NCI-H2227 treated with DMSO at 0.1 percent for 48 hours (cell line): ENCODE measurements around the gene LIX1.

Experiments
- DNase-seq: peaks from one replicate; lab custom pipeline; 2025; lab: John Stamatoyannopoulos, UW

Gene LIX1

GRCh38 chr5:97074859-97075489, 67.4 kb downstream of the LIX1 start:
- DNase-seq: no peak

GRCh38 chr5:97073420-97073819, 69.0 kb downstream of the LIX1 start:
- no peak for DNase-seq

DNA sequence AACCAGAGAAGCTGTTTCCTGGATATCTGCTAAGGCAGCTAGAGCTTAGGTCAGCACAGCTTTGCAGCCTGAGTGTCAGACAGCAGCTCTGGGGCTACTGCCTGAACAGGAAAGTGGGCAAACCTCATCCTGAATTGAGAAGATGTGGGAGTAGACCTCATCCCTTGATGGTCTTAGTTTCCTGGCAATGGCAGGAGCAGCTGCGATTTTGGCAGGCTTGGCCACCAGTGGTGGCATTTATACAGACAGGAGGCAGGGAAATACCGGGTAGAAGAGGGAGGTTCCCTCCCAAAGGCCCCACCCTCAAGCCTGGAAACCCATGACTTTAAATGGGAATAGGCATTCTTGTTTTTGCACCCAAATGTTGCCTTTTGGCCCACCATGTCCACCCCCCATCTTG, 69.7 kb downstream of the LIX1 start:
- DNase-seq: no peak

GRCh38 chr5:97071993-97072392, 70.4 kb downstream of the LIX1 start:
- DNase-seq: no peak

DNA sequence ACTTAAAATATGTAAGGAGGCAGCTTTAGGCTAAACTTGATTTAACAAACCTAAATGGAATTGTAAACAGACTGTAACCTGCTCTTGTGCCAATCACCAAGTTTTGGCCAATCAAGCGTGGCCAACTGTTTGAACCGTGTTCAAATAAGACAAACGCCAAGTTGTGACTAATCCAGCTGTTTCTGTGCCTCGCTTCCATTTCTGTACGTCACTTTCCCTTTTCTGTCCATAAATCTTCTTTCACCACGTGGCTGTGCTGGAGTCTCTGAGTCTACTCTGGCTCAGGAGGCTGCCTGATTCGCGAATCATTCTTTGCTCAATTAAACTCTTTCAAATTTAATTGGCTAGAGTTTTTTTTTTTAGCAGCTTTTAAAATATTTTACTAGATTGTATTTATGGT, 71.3 kb downstream of the LIX1 start:
- no peak for DNase-seq

GRCh38 chr5:97070234-97070633, 72.2 kb downstream of the LIX1 start:
- no peak for DNase-seq

DNA sequence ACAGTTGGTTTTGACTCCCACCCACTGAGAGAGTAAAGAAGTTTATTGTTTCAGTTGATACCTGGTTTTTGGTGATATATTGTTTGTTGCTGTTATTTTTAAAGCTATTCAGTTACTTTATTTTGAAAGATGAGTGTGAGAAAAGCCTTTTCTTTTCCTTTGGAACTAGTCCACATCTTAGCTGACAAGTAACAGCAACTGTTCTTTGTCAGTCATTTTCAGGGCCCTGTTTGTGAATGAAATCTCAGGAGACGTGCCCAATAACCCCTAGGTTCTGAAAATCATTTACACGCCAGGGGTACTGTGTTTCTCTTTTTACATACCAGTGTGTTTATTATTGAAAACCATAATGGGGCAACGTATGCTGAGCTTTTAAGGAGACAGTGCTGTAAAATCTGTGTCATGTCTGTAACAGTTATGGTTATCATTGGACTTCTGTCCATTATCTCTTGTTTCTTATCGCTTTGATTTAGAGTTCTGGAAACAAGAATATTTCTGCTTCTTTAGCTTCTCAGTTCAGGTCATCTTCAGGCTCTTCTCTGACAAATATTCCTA, 75.0 kb downstream of the LIX1 start:
- DNase-seq: no peak

DNA sequence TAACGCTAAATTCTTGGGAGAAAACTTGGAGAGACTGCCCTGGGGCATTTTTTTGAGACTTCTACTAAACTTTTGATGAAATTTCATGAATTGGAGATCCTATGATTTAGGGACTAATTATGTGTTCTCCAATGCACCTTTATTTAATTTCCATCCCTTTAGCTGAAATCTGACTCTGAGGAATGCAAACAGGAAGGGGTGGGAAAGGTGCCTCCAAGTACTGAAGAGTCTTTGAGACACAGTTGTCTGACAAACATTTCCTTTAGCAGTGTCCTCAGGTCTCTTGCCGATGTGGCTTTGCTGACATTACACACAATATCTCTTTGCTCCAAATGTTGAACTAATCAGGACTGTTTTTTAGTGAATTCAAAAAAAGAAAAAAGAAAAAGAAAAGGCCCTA, 76.9 kb downstream of the LIX1 start:
- no peak for DNase-seq

GRCh38 chr5:97063251-97063650, 79.2 kb downstream of the LIX1 start:
- no peak for DNase-seq

- DNase-seq: no peak
These were observed 80.4 kb downstream of the LIX1 start for GRCh38 chr5:97062046-97062445.

- DNase-seq: no peak
These were observed 86.1 kb downstream of the LIX1 start for GRCh38 chr5:97056263-97056662.

- no peak for DNase-seq
These were observed 93.2 kb downstream of the LIX1 start for GRCh38 chr5:97049175-97049574.

- DNase-seq: no peak
These were observed 95.3 kb downstream of the LIX1 start for GRCh38 chr5:97047076-97047475.

- DNase-seq: no peak
These were observed 96.0 kb downstream of the LIX1 start for GRCh38 chr5:97046270-97046982.

DNA sequence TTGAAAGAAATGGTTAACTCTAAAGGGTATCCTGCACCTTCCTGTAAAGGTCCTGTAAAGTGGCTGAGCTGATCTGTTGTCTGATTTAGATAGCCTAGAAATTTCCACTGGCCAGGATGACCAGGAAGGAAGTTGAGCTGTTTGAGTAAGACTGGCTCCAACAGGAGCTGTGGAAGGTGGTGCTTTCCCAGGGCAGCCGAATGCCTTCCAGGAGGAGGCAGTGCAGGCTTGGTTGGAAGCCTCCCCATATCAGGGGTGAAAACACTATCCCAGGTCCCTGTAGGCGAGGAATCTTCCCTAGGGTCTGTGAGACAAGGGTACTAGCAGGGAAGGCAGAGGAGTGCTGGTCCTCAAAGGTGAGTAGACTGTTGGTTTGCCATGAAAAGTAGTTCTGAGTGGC, 98.4 kb downstream of the LIX1 start:
- no peak for DNase-seq

DNA sequence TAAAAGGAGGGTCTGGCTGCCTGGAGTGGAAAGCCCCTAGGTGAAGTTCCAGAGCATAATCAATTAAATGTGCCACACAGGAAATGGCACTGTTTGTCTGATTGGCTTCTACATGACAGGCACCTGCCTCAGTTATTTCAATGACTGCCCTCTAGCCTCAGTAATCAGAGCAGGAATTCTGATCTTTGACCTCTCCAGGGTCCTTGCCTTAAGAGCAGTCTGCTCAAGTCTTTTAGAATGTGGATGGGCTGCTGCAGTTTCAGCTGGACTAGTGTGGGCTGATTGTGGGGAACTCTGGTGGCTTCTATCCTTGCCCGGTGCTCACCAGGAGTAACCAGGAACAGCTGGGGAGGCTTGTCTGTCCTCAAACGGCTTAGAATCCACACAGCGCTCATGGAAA, 98.9 kb downstream of the LIX1 start:
- DNase-seq: no peak

DNA sequence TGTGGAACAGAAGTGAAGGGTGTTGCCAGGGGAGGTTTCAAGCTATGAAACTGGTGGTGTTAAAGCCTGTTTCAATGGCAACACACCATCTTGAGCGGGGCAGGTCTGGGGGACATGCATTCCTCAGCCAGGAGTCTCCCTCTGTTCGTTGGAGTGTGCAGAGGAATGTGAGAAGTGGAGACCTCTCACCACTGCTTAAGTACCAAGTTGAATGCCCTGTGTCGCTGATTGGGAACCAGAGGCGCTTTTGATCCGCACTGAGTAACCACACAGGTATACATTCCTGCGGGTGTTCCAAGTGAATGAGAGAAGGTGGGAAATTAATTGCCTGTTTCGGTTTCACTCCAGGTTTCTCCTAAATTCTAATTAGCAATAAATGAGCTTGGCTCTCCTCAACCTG, 99.4 kb downstream of the LIX1 start:
- DNase-seq: no peak
